Nephron progenitor cell (in vitro differentiated cells): ENCODE results near the gene BMI1.

Experiments
- DNase-seq: peaks from one replicate; pipeline ENCODE4 v3.0.0; 2021
- H3K27ac Mint-ChIP-seq: 2 replicates; pipeline ENCODE4 v1.8.0; 2021; ENCODE audit warnings: mild to moderate bottlenecking, moderate library complexity, mixed read lengths
- H3K27me3 Mint-ChIP-seq: 2 replicates; pipeline ENCODE4 v1.8.0; 2021; ENCODE audit warnings: mild to moderate bottlenecking, low read depth, mixed read lengths; ENCODE audit not compliant: poor library complexity
- H3K36me3 Mint-ChIP-seq: 2 replicates; pipeline ENCODE4 v1.8.0; 2021; ENCODE audit warnings: low read depth, mixed read lengths
- H3K4me1 Mint-ChIP-seq: 2 replicates; pipeline ENCODE4 v1.8.0; 2021; ENCODE audit warnings: mixed read lengths
- H3K4me3 Mint-ChIP-seq: 2 replicates; pipeline ENCODE4 v1.8.0; 2021; ENCODE audit warnings: mild to moderate bottlenecking, moderate library complexity, mixed read lengths
- H3K9me3 Mint-ChIP-seq: 2 replicates; pipeline ENCODE4 v1.8.0; 2021; ENCODE audit warnings: mild to moderate bottlenecking, moderate library complexity, mixed read lengths
- TF ChIP-seq, protein P1 (sequence below): fragments of 200-600 bp; sonication (generic); IDR thresholded peaks from 2 replicates; pipeline ENCODE4 v1.5.0; 2021; ENCODE audit warnings: antibody characterized with exemption

The BMI1 gene

DNA sequence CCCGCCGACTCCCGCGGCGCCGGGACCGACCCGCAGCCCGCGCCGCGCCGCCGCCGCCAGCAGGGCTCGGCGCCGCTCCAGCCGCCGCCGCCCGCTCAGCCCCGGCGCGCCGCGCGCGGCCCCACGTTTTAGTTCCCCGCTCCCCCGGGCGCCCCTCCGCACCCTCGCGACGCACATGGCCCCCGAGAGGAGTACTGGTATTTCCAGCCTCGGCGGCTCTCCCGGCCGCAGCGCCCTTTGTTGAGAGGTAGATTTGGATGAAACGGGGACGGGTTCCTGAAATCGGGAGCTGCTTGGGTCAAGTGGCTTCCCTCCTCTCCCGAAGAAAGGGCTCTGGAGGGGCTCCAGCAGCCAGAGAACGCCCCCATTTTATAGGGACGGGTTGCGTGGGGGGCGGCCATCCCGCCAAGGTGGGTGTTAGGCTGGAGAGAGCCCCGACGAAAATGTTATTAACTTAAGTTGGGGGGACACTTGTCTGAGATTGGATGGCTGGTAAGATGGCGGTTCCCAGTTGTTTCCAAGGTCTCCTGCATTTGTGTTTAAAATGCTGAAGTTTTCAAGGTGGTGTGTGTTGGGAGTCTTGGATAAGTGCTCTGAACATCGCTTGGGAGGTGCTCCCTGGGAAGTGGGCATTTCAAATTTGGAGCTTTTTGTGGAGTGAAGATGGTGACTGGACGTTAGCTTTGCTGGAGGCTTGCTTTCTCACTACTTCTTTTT, 1.2 kb downstream of the BMI1 start:
- TF ChIP-seq, protein P1, sequence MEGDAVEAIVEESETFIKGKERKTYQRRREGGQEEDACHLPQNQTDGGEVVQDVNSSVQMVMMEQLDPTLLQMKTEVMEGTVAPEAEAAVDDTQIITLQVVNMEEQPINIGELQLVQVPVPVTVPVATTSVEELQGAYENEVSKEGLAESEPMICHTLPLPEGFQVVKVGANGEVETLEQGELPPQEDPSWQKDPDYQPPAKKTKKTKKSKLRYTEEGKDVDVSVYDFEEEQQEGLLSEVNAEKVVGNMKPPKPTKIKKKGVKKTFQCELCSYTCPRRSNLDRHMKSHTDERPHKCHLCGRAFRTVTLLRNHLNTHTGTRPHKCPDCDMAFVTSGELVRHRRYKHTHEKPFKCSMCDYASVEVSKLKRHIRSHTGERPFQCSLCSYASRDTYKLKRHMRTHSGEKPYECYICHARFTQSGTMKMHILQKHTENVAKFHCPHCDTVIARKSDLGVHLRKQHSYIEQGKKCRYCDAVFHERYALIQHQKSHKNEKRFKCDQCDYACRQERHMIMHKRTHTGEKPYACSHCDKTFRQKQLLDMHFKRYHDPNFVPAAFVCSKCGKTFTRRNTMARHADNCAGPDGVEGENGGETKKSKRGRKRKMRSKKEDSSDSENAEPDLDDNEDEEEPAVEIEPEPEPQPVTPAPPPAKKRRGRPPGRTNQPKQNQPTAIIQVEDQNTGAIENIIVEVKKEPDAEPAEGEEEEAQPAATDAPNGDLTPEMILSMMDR, result no peak
- Mint-ChIP-seq H3K36me3 (peaks cover 10% of the 10 kb centered on the region), H3K9me3 (no peaks in the 10 kb centered on the region), H3K4me1 (peaks cover 73% of the 10 kb centered on the region), H3K27me3 (peaks cover 67% of the 10 kb centered on the region), H3K4me3 (peak overlapping the region; percentile 94), H3K27ac (no peak overlapping the region)
- DNase-seq, result peak; percentile 47

DNA sequence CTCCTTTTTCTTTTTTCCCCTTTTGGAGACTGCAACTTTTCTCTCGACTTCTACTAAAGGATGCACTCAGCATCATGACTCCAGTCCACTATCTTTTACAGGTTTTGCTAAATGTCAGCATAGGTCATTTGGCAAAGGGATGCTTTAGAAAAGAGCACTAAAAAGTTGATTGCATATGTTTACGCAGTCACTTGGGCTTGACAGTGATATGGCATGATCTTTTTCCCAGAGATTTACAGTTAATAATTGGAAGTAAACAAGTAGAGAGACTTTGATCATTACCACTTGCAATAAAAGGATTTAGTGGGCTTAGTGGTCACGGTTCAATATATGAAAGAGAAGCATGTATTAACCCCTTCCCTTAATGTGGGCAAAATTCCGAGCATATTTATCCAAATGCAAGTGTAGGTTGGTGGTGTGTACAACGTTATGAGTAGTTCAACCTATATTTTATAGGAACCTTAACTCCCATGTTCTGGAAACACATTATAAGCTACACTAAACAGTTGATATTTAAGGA, 1.8 kb downstream of the BMI1 start:
- TF ChIP-seq, protein P1, result no peak
- H3K27me3 Mint-ChIP-seq, result peaks cover 65% of the 10 kb centered on the region
- H3K27ac Mint-ChIP-seq, result no peak overlapping the region
- peaks cover 67% of the 10 kb centered on the region for H3K4me1 Mint-ChIP-seq
- no peaks in the 10 kb centered on the region for H3K9me3 Mint-ChIP-seq
- H3K4me3 Mint-ChIP-seq, result peak overlapping the region; percentile 94
- H3K36me3 Mint-ChIP-seq, result peaks cover 17% of the 10 kb centered on the region
- no peak for DNase-seq

DNA sequence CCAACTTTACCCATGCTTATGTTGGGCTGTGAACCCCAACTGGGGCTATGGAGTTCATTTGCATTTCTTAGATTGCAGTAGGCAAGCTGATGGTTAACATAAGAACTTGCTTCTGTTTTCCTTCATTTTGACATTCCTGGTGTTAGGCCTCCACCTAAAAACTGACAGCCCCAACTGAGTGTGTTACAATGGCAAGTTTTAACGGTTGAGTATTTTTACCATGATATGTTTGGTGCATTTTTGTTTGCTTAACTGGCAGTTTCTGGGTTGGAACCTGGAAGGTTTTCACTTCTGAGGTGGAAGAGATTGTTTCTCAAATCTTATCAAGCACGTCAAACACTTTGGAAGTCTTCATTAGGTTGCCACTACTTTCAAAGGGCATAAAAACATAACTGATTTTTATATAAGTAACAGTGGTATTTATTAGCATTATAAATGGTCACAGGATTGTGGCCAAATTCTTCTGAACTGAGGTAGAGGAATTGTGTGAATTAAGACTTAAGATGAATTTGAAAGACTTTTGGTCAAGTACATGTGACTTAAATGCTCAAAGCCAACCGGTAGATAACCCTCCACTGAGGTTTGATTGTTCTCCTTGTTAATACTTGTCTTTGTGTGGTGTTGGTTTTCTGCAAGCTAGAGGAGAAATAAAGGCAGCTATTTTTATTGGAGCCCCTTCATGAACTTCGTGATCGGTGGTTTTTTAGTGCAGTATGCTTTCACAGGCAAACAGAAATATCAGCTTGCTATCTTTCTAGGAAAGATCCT, 2.8 kb downstream of the BMI1 start:
- TF ChIP-seq, protein P1, result no peak
- Mint-ChIP-seq H3K4me1 (peaks cover 57% of the 10 kb centered on the region), H3K36me3 (peaks cover 20% of the 10 kb centered on the region), H3K9me3 (no peaks in the 10 kb centered on the region), H3K27me3 (peaks cover 57% of the 10 kb centered on the region), H3K4me3 (peak overlapping the region; percentile 94), H3K27ac (no peak overlapping the region)
- no peak for DNase-seq

DNA sequence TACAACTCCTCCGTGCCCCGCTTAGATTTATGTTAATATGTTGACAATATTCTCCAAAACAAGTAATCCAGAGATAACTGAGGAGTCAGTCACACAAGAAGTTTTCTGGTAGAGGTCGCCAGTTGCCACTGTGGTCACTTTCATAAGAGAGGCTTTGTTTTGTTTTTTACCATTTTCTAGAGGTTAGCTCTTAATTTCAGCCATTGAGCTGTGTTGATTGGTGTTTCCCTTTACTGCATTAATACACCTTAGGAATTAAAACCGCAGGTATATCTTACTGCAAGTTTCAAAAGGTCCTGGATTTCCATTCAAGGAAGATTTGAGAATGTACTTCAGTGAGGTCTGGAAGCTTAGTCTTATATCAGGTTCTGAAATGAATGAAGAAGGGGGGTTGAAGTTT, 3.5 kb downstream of the BMI1 start:
- peaks cover 50% of the 10 kb centered on the region for H3K27me3 Mint-ChIP-seq
- peaks cover 25% of the 10 kb centered on the region for H3K36me3 Mint-ChIP-seq
- no peak overlapping the region for H3K27ac Mint-ChIP-seq
- H3K4me1 Mint-ChIP-seq, result peaks cover 50% of the 10 kb centered on the region
- TF ChIP-seq, protein P1, result no peak
- no peak for DNase-seq
- H3K9me3 Mint-ChIP-seq, result no peaks in the 10 kb centered on the region
- peak overlapping the region; percentile 94 for H3K4me3 Mint-ChIP-seq

DNA sequence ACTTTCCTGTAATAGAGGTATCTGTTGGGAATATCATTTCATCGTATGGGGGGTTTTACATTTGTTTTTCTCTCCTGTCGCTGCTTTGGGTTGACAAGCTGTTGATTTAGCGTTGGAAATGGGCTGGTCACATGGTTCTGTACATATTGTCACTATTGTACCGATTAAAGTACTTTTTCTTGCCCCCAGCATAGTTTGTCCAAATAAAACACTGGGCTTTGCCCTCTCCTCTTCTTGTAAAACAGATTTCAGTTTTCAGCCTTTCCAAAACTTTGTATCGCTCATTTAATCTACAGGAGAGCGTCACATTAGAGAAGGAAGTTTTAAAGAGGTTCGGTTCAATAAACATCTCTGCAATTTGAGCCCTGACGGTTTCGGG, 4.0 kb downstream of the BMI1 start:
- peak overlapping the region; percentile 94 for H3K4me3 Mint-ChIP-seq
- H3K9me3 Mint-ChIP-seq, result no peaks in the 10 kb centered on the region
- peaks cover 45% of the 10 kb centered on the region for H3K27me3 Mint-ChIP-seq
- H3K4me1 Mint-ChIP-seq, result peaks cover 45% of the 10 kb centered on the region
- peaks cover 30% of the 10 kb centered on the region for H3K36me3 Mint-ChIP-seq
- no peak overlapping the region for H3K27ac Mint-ChIP-seq
- TF ChIP-seq, protein P1, result no peak
- DNase-seq, result no peak
